ENCODE data around the gene ZFHX2.

The ZFHX2 gene

DNA sequence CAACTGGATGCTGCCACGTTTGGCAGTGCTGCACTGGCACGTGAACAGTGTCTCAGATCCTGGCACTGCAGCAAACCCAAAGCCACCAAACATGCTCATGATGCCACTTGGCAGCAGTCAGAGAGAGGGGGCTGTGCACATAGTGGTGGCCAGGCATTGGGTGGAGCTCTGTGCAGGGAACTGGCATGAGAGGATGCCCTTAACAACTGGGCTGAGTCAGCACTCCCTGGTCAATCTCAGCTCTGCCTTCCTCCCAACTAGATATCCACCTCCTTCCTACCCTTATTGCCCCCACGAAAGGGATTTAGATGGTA lies 37.0 kb downstream of the ZFHX2 start:
- no peak for DNase-seq

DNA sequence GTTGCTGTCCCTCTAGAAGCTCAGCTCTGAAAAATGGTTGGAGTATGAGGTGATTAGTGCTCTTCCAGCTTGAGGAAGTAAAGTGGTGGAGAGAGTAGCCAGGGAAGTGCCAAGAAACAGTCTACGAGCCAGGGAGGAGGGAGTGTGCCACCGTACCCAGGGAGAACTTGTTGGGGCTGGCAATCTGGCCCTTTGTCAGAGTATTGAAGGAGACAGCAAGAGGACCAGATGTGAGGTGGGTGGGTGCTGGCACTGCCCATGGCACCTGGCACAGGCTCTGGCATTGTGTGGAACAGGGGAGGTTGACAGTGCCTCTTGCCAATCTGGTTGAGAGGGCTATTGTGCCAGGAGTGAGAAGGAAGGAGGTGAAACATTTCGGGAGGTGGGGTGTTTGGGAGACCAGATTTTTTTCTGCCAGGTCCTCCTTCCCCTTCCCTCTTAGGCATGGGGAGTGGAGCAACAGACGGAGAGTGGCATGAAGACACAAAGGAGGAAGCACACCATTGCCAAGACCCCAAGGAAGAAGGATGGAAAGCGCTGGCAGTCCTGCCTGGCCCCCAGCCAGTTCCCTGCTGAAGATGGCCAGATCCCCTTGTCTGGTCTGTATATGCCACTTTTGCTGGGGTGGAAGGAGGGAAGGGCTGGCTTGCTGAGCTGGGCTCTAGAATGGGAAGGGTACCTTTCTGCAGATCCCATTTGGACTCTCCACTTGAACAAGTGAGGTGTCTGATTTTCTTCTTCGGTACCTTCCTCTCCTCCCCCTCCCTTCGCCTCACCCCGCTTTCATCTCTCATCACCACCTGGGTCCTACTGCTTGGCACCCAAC lies 37.5 kb downstream of the ZFHX2 start:
- DNase-seq, result no peak

DNA sequence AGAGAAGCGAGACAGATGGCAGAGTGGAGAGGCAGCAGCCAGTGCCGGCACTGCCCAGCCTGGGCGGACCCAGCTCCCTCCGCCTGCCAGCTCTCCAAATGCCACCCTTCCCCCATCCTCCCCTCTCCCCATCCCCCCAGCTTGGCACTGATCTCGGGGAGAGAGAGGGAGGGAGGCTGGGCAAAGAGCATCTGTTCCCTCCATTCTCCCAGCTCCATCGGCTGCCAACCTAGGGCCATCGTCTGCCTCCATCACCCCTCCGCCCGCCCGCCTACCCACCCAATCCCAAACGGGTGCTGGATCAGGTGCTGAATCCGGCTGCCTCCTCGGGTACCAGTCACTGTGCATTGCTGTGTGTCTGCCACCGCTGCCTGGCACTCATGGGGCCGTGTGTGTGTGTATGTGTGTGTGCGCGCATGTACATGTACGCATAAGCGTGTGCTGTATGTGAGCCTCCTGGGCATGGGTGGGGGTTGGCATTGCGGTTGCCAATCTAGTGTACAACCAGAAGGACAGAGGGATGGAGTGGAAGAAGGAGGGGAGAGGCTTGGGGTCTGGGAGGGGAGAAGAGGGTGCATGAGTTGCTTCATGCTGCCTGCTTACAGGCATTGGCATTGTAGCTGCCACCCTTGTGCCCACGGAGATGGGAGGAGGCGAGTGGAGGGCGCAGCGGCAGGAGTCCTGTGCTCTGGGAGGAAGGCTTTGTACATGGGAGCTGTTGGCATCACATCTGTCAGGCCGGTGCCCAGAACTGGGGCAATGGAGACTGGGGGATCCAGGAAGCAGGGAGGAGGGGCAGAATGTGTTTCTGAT lies 38.4 kb downstream of the ZFHX2 start:
- DNase-seq, result peak; percentile 65

DNA sequence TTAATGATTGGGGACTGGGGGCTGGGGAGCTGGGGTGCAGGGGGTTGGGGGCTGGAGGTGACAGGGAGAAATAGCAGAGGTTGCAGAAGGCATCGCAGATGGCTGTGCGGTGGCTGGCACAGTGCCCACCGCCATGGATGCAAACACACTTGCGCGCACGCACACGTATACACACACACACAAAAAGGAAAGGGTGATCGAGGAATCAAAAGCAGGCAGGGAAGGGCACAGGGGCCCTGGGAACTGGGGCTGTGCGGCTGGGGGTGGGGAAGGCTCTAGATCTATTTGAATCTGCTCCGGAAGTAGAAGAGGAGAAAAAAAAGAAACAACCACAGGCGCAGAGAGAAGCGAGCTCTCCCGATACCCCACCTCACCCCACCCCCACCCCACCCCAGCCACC lies 39.4 kb downstream of the ZFHX2 start:
- DNase-seq, result peak; percentile 85

DNA sequence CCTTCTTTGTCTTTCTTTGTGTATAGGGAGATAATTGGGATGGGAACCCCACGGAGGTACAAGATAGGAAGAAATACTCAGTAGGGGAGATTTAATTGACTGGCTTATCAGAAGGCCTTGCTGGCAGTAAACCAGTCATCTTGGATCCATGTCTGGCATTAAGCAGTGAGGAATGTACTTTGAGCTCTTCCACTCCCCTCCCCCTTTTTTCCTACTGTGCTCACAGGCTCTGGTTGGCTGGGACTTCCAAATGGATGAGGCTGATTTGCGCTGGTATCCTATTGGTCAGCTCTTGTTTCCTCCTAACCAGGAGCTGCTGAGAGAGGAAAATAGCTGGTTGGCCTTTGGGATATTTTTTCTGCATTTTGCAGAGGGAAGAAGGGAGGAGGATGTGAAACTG lies 57.3 kb downstream of the ZFHX2 start:
- no peak for DNase-seq

DNA sequence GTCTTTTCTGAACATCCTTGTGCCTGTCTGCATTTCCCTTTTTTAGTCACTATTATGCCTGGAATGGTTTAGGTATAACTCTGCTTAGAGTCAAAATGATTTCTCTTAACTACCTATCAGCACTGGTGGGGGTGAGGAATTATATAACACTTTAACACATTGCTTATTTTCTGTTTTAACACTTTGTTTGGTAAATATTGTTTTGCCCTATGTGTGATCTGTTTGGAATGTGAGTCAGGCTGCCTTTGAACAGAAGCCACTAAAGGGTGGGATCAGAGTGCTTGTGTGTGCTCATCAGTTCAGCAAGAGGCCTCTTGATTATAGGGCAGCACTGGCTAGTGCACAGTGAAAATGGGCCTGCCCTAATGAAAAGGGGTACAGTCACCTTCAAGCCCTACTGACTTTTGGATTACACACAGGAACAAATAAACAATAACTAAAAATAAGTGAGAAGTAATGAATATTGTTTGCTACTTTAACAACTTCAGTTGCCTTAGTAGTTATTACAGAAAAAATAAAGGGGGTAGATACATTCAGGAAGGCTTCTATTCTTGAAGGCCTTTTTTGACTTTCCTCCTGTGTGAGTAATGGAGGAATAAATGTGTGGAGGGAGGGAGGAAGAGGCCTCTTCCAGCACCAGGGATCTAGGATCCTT lies 58.8 kb downstream of the ZFHX2 start:
- DNase-seq, result no peak

DNA sequence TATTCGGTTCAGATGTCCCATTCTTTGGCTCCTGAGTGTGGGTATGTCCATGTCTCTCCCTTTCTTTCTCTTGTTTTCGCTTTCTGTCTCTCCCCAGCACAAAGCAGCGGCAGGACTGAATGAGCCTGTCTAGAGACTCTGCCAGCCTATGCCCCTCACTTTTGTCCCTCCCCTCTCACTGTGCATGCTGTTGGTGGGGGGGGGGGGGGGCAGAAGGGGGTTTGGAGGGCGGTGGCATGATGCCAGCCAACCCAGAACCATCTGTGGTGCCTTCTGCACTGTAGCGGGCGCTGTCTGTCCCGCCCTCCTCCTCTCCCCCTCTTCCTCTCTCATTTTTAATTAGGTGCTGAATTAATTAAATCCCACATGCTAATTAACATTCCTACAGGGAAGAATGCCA lies 64.3 kb downstream of the ZFHX2 start:
- DNase-seq, result no peak

DNA sequence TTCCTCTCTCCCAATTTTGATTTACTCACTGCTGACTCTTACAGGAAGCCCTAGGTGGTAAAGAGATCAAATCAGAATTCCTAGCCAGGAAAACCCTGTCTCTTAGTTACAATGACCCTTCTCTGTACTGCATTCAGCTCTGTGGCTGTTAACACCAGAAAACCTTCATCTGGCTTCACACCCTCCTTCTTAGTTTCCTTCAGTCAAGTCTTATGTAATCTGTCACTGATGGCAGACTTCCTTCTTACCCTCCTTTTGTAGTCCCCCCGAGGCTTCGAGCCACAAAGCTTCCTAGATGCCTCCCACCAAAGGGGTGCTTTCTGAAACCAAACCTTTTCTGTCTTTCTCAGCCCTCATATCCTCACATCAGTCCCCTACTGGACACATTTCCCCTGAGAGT lies 65.5 kb downstream of the ZFHX2 start:
- no peak for DNase-seq

DNA sequence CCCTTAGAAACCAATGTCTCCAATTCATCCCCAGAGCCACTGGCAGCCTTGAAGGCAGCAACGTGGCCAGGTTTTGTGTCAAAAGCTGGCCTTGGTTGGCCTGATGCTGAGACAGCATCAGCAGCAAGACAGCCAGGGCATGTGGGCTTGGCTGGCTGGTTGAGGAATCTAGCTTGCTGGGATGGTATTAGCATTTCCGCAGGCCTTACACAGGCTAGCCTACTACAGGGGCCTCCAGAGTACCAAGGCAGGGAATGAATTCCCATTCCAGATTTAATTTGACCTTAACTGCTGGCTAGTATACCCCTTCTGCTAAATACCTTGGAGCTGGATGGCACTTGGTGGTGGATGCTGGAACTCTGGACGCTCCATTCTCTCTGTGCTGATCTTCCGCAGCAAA lies 66.2 kb downstream of the ZFHX2 start:
- DNase-seq, result no peak

DNA sequence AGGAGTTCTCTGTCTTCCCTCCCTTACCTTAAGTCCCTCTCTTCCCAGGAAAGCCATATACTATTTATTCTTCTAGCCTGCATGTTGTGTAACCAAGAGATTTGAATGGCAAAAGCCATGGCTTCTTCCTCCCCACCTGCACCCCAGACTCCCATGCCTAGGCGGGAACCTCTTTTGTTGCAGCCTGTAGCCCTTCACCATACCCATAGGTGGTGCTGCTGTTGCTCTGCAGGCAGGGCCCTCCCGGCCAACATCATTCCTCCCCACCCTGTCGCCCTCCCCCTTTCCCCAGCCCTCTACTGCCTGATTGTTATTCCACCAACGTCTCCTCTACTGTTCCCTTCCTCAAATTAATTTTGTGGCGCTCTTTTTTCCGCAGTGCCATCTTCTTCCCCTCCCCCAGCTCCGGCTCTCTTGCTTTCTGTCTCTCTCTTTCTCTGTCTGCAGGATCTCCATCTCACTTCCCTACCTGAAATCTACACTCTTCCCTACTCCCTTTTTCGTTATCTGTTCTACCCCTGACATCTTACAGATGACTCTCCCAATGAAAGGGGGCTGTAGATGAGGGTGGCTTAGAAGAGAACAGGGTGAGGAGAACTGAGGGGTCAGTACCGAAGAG lies 68.2 kb downstream of the ZFHX2 start:
- DNase-seq, result peak; percentile 62

DNA sequence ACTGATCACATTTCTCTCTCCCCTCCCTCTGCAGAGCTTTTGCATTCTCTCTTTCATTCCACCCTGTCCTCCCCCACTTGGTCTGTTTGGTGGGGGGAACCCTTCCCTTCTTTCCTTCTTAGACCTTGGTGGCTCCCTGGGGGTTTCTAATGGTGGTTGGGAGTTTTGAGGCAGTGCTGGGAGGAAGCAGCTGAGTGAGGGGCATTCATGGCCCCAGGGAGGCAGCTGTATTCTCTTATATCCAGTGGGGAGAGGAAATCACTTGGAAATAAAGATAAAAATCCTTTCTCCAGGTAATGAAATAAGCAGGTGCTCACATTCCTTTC lies 68.8 kb downstream of the ZFHX2 start:
- DNase-seq, result no peak

DNA sequence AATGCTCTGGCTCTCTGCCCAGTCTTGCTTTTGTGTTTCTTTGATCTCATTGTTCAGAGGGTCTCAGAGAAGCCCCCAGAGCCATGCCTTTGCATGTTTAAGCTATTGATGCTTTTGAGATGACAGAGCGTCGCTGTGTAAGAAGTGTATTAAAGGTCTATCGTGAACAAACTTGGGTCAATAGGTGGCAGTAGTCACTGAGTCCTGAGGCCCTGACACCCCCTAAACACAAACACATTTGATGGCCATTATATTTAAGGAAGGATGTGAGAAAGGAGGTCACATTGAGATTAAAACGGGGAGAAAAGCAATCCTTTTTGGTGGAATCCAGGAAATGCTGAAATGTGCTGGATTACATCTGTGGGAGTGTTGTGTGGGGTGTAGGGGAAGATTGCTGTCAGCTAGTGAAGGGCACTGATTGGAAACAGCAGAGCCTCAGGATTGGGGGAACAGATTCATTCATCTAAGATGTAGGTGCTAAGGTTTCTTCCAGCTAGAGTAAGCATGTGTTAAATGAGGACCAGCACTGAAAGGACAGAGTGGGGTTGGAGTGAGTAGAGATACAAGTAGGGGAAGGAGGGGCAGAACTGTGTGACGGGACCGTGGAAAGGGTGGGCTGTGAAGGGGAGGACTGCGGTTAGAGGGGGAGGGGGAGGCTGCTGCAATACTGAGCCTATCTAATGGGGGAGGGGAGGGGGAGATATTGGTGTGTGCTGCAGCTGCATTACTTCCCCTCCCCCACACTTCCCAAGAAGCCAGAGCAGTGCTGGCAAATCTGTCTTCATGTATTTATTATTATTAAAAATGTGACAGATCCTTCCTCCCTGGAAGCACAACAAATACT lies 69.4 kb downstream of the ZFHX2 start:
- DNase-seq, result peak; percentile 4

DNA sequence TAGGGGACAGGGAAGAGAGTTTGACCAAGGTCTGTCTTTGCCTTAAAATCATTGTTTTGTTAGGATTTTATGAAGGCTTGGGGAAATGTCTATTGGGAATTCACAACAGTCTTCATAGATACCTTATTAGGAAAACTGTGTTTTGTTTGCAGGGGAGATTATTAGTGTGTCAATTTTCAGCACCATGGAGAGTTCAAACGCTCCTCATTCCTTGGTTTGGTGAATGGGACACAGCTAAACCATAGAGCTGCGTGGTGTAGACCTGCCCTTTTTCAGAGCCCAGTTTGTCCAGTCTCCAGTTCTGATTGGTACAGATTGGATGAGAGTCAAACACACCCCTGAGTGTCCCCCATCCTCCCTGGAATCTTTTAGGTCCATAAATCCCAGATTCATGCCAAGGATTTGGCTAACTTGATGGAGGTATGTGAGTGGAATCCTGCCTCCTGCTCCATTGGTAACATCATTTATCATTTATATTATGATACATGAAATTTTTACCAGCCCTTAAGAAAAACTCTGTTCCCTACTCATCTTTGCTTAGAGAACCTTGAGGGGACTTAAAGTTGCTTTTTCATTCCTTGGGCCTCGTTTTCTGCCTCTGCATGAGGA lies 70.1 kb downstream of the ZFHX2 start:
- DNase-seq, result no peak

DNA sequence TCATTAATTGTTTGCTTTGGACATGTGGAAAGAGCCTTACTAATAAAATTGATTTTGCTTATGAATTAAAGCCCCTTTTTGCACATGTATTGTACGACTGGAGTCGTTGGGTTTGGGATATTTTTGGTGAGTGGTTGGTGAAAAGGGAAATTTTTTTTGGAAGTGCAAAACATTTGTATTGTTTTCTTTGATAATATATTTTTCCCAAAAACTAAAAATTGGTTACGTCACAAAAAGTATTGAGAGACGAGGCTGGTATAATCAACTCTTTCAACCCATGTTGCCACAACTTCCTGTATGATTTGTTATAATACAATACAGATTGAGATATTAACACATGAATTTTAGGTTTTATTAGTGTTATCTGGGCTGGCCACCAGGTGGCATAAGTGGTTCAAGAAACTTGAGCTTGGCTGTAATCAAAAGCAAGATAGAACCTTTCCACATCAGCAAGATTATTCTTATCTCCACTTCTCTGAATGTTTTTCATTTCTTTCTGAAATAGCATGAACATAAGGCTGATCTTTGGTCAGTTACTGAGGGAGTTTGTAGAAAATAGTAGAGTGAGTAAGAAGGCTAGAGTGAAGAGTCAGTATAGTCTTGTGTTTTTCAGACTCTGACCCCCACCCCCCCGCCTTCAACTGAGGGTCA lies 73.3 kb downstream of the ZFHX2 start:
- peak; percentile 45 for DNase-seq

DNA sequence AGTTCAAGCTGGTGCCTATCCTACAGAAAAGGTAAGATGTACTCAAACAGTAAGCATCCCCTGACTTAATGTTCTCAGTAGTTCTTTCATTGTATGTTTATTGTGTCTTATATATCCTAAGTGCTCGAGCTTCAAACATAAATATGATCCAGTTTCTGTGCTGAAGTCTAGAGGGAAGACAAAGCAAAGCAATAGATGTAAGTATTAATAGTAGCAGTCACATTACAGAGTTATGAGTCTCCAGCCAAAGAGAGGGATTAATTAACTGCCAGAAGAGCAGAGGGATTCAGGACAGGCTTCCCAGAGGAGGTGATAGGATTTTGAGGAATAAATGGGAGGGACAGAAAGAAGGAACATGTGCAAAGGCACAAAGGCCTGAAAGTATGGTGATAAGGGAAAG lies 80.6 kb downstream of the ZFHX2 start:
- no peak for DNase-seq
